CD14-positive monocyte (primary cell): ENCODE measurements around the gene FNDC5. TPM values are rescaled to one million over a fixed set of nuclear protein-coding genes. Genes with fewer than 3 reads are reported as not detected.
A peak's percentile ranks its signal among the peaks of the same experiment; 100 is the strongest.
"Not testable (repeated sequence)": the region's sequence is repeated elsewhere in the genome, so short reads cannot be mapped to it uniquely, and the experiment has no call there.

Experiments used
- DNase-seq, 3 donors: peaks; one replicate each; pipeline ENCODE4 v3.0.0-alpha.2; 2011 to 2022
- H2AFZ ChIP-seq: 2 replicates; pipeline ENCODE4 v1.6.0; 2012; ENCODE audit warnings: mild to moderate bottlenecking, low read depth, low read length, inconsistent platforms; ENCODE audit not compliant: insufficient read depth, poor library complexity, severe bottlenecking
- H3K27ac ChIP-seq, 2 donors: 1 replicate in 1 of 2; 2 replicates in 1 of 2; pipeline ENCODE4 v1.5.1; 2012 to 2013; ENCODE audit warnings: low read length in 2 of 2, control low read depth in 1 of 2, inconsistent platforms in 1 of 2, low read depth in 1 of 2, mild to moderate bottlenecking in 1 of 2
- H3K27me3 ChIP-seq, 2 donors: one replicate each; pipeline versions ENCODE4 v1.6.0 to v1.6.1; 2011 to 2013; ENCODE audit warnings: low read length in 2 of 2; ENCODE audit not compliant: control insufficient read depth in 2 of 2, insufficient read depth in 2 of 2
- H3K36me3 ChIP-seq, 2 donors: replicated peaks in 1 of 2; 1 replicate in 1 of 2; 2 replicates in 1 of 2; pipeline versions ENCODE4 v1.5.1 to v1.6.1; 2012 to 2013; ENCODE audit warnings: low read length in 2 of 2, control low read depth in 1 of 2, inconsistent platforms in 1 of 2, mild to moderate bottlenecking in 1 of 2; ENCODE audit not compliant: insufficient read depth in 2 of 2, control insufficient read depth in 1 of 2
- H3K4me1 ChIP-seq, 2 donors: 1 replicate in 1 of 2; 2 replicates in 1 of 2; pipeline versions ENCODE4 v1.5.1 to v1.6.1; 2012 to 2013; ENCODE audit warnings: low read length in 2 of 2, control low read depth in 1 of 2, inconsistent platforms in 1 of 2, mild to moderate bottlenecking in 1 of 2, moderate library complexity in 1 of 2; ENCODE audit not compliant: insufficient read depth in 2 of 2, control insufficient read depth in 1 of 2
- H3K4me2 ChIP-seq: replicated peaks from 2 replicates; pipeline ENCODE3; 2012; ENCODE audit warnings: low read length, moderate library complexity, mild to moderate bottlenecking; ENCODE audit not compliant: poor library complexity, severe bottlenecking; ENCODE audit errors: extremely low read depth
- H3K4me3 ChIP-seq, 3 experiments: fragments of 200-600 bp in 1 of 3; sonication (generic) in 1 of 3; replicated peaks in 1 of 3; 1 replicate in 2 of 3; 2 replicates in 1 of 3; pipeline ENCODE4 v1.5.1; 2011 to 2013; ENCODE audit warnings: low read length in 3 of 3, mild to moderate bottlenecking in 3 of 3, control low read depth in 2 of 3, low read depth in 2 of 3, inconsistent platforms in 1 of 3, moderate library complexity in 1 of 3
- H3K79me2 ChIP-seq: 2 replicates; pipeline ENCODE4 v1.6.0; 2012; ENCODE audit warnings: mild to moderate bottlenecking, control low read depth, inconsistent platforms, low read length, moderate library complexity; ENCODE audit not compliant: insufficient read depth
- H3K9ac ChIP-seq: 2 replicates; pipeline ENCODE4 v1.6.0; 2017; ENCODE audit warnings: low read length, mild to moderate bottlenecking; ENCODE audit not compliant: insufficient read depth, poor library complexity, severe bottlenecking
- H3K9me3 ChIP-seq, 2 donors: replicated peaks in 1 of 2; 1 replicate in 1 of 2; 2 replicates in 1 of 2; pipeline versions ENCODE4 v1.5.1 to v1.6.1; 2012 to 2013; ENCODE audit warnings: low read length in 2 of 2, control low read depth in 1 of 2; ENCODE audit not compliant: control insufficient read depth in 1 of 2, insufficient read depth in 1 of 2
- H4K20me1 ChIP-seq: 2 replicates; pipeline ENCODE4 v1.6.0; 2012; ENCODE audit warnings: mild to moderate bottlenecking, low read length, control low read depth, moderate library complexity; ENCODE audit not compliant: insufficient read depth
- H3K27ac Mint-ChIP-seq, 7 donors: one replicate each; pipeline ENCODE4 v1.8.0; 2020; ENCODE audit warnings: mild to moderate bottlenecking in 7 of 7, mixed read lengths in 7 of 7, moderate library complexity in 6 of 7, inconsistent platforms in 2 of 7
- H3K27me3 Mint-ChIP-seq, 3 donors: one replicate each; pipeline ENCODE4 v1.8.0; 2021 to 2022; ENCODE audit warnings: low read depth in 3 of 3, mild to moderate bottlenecking in 3 of 3, mixed read lengths in 3 of 3, moderate library complexity in 3 of 3, inconsistent platforms in 1 of 3
- H3K36me3 Mint-ChIP-seq, 2 donors: one replicate each; pipeline ENCODE4 v1.8.0; 2020; ENCODE audit warnings: mixed read lengths in 2 of 2, inconsistent platforms in 1 of 2, mild to moderate bottlenecking in 1 of 2
- H3K4me1 Mint-ChIP-seq: one replicate; pipeline ENCODE4 v1.8.0; 2020; ENCODE audit warnings: mild to moderate bottlenecking, mixed read lengths
- H3K4me3 Mint-ChIP-seq, 2 donors: one replicate each; pipeline ENCODE4 v1.8.0; 2020; ENCODE audit warnings: mild to moderate bottlenecking in 2 of 2, mixed read lengths in 2 of 2, moderate library complexity in 1 of 2
- H3K9me3 Mint-ChIP-seq, 7 donors: one replicate each; pipeline ENCODE4 v1.8.0; 2020 to 2022; ENCODE audit warnings: mixed read lengths in 7 of 7, mild to moderate bottlenecking in 6 of 7, moderate library complexity in 6 of 7, inconsistent platforms in 2 of 7
- WGBS: methylation state at CpG from one replicate; pipeline ENCODE4 v1.1.5; 2013; ENCODE audit warnings: missing lambda C conversion rate; ENCODE audit not compliant: insufficient coverage; 5-methylcytosine and 5-hydroxymethylcytosine counted together
- intact Hi-C, 2 donors: fragments of 100-400 bp; cut with micrococcal nuclease; formaldehyde crosslinking; loops; one replicate each; pipeline versions ENCODE4 v1.15.0 to v1.15.1; 2023
- polyA plus RNA-seq, 3 donors: library from polyadenylated mRNA; depleted of rRNA in 1 of 3; unstranded in 2 of 3; stranded (reverse) in 1 of 3; fragments of 300-500 nt in 2 of 3; fragments of >200 nt in 1 of 3; fragmentation: Illumina TruSeq in 2 of 3; gene quantifications; 1 replicate in 2 of 3; 2 replicates in 1 of 3; pipeline ENCODE4 v1.2.3, GENCODE V29; 2012 to 2021
- TF ChIP-seq, protein P1 (sequence below): fragments of 200-600 bp; IDR thresholded peaks from one replicate; pipeline ENCODE4 v1.8.0; 2022; ENCODE audit warnings: antibody characterized with exemption, mild to moderate bottlenecking

Gene FNDC5
- polyA plus RNA-seq, 3 donors: not detected

DNA sequence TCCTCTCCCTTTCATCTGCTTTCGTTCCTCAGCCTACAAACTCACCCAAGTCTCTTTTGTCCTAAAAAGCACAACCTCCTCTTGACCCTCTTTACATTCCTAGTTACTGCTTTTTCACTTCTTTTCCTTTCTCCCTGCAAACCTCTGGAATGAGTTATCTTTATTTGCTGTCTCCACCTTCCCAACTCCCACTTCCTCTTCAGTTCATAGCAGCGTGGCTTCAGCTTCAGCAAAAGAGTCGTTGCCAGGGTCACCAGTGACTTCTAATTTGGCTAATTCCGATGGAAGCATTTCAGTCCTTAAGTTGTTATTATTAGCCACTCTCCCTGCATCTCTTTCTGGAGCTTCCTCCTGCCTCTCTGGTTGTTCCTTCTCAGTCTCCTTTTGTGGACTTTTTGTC is 36.7 kb upstream of the FNDC5 start:
- peaks cover 11 to 24% (median 22%) of the 10 kb centered on the region in 3 donors for H3K27me3 Mint-ChIP-seq
- Histone ChIP-seq H3K4me1 (no peaks in the 10 kb centered on the region), H3K4me2 (no peak overlapping the region), H3K36me3 (no peaks in the 10 kb centered on the region), H3K9ac (no peak overlapping the region), H2AFZ (no peak overlapping the region), H3K27ac (no peak overlapping the region), H3K4me3 (no peak overlapping the region), H3K9me3 (peaks cover 0 to under 1% of the 10 kb centered on the region in 2 donors), H4K20me1 (no peaks in the 10 kb centered on the region), H3K27me3 (peaks cover 8 to 22% of the 10 kb centered on the region in 2 donors), H3K79me2 (no peaks in the 10 kb centered on the region)
- no peak overlapping the region for H3K4me3 Mint-ChIP-seq
- H3K9me3 Mint-ChIP-seq: peaks cover 0 to 2% (median 2%) of the 10 kb centered on the region in 7 donors
- 34% methylated on average over 4 of the region's 4 CpGs for WGBS
- H3K36me3 Mint-ChIP-seq: no peaks in the 10 kb centered on the region
- no peak overlapping the region for H3K27ac Mint-ChIP-seq
- intact Hi-C loops: no loop called here
- TF ChIP-seq, protein P1, sequence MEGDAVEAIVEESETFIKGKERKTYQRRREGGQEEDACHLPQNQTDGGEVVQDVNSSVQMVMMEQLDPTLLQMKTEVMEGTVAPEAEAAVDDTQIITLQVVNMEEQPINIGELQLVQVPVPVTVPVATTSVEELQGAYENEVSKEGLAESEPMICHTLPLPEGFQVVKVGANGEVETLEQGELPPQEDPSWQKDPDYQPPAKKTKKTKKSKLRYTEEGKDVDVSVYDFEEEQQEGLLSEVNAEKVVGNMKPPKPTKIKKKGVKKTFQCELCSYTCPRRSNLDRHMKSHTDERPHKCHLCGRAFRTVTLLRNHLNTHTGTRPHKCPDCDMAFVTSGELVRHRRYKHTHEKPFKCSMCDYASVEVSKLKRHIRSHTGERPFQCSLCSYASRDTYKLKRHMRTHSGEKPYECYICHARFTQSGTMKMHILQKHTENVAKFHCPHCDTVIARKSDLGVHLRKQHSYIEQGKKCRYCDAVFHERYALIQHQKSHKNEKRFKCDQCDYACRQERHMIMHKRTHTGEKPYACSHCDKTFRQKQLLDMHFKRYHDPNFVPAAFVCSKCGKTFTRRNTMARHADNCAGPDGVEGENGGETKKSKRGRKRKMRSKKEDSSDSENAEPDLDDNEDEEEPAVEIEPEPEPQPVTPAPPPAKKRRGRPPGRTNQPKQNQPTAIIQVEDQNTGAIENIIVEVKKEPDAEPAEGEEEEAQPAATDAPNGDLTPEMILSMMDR: no peak
- no peak for DNase-seq
- no peaks in the 10 kb centered on the region for H3K4me1 Mint-ChIP-seq

DNA sequence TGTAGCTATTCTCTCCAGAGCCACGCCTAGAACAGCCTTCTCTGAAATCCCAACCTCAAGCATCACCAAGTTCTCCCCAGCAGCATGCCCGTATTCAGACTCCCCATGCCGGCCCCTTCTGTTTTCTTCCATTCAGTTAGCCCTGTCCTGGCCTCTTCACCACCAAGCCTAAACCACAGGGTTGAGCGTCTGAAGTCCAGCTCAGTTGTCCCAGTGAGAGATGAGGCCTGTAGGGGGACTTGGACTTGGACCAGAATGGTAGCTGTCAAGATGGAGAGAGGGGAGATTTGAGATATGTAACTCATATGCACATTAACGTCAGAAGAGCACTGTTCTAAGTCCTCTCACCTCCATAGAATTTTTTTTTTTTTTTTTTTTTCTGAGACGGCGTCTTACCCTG is 35.9 kb upstream of the FNDC5 start:
- Histone ChIP-seq H3K27ac (no peak overlapping the region), H3K4me2 (no peak overlapping the region), H3K9me3 (peaks cover 0 to 4% of the 10 kb centered on the region in 2 donors), H3K9ac (no peak overlapping the region), H3K36me3 (no peaks in the 10 kb centered on the region), H4K20me1 (no peaks in the 10 kb centered on the region), H3K4me1 (no peaks in the 10 kb centered on the region), H3K27me3 (peaks cover 12 to 30% of the 10 kb centered on the region in 2 donors), H3K4me3 (no peak overlapping the region), H3K79me2 (no peaks in the 10 kb centered on the region), H2AFZ (no peak overlapping the region)
- H3K27ac Mint-ChIP-seq: no peak overlapping the region
- TF ChIP-seq, protein P1: no peak
- H3K4me3 Mint-ChIP-seq: no peak overlapping the region
- intact Hi-C loops: no loop called here
- no CpG with 5 or more reads among the region's 7 CpGs for WGBS
- H3K27me3 Mint-ChIP-seq: peaks cover 19 to 32% (median 30%) of the 10 kb centered on the region in 3 donors
- peaks cover 1 to 4% of the 10 kb centered on the region in 2 donors for H3K36me3 Mint-ChIP-seq
- peaks cover 0 to 8% (median 4%) of the 10 kb centered on the region in 7 donors for H3K9me3 Mint-ChIP-seq
- H3K4me1 Mint-ChIP-seq: peaks cover 1% of the 10 kb centered on the region
- no peak for DNase-seq

- Mint-ChIP-seq H3K27ac (peak overlapping the region in 1 of 7 donors; percentile 36), H3K4me3 (peak overlapping the region in 1 of 2 donors; percentile 50), H3K27me3 (peaks cover 25 to 41% (median 36%) of the 10 kb centered on the region in 3 donors), H3K9me3 (peaks cover 0 to 12% (median 8%) of the 10 kb centered on the region in 7 donors)
- H3K4me2 ChIP-seq, H3K79me2 ChIP-seq, DNase-seq, H3K36me3 ChIP-seq, H3K9me3 ChIP-seq, H3K9ac ChIP-seq, intact Hi-C loops, H2AFZ ChIP-seq, H3K36me3 Mint-ChIP-seq, H3K4me1 Mint-ChIP-seq, H3K4me1 ChIP-seq, H3K27ac ChIP-seq, H4K20me1 ChIP-seq, H3K4me3 ChIP-seq: not testable (repeated sequence)
- peaks cover 18 to 37% of the 10 kb centered on the region in 2 donors for H3K27me3 ChIP-seq
- WGBS: 85% methylated on average over 9 of the region's 10 CpGs
These were observed 34.9 kb upstream of the FNDC5 start for GRCh38 chr1:32905588-32905987.
